Esophagus squamous epithelium (tissue), 4 donors: ENCODE measurements around the gene SNX10.

ENCODE experiments used
- POLR2A ChIP-seq, 4 donors: fragments of 450-650 bp; IDR thresholded peaks; one replicate each; pipeline ENCODE4 v1.6.1; 2017; ENCODE audit warnings: antibody characterized with exemption in 4 of 4, mild to moderate bottlenecking in 4 of 4, moderate library complexity in 3 of 4
- TF ChIP-seq, protein P1 (sequence below), 6 experiments: fragments of 450-650 bp in 4 of 6; fragments of 200-600 bp in 2 of 6; sonication (generic) in 2 of 6; IDR thresholded peaks; one replicate each; pipeline ENCODE4 v1.5.1; 2016 to 2019; ENCODE audit warnings: antibody characterized with exemption in 6 of 6, mild to moderate bottlenecking in 4 of 6, moderate library complexity in 4 of 6

DNA sequence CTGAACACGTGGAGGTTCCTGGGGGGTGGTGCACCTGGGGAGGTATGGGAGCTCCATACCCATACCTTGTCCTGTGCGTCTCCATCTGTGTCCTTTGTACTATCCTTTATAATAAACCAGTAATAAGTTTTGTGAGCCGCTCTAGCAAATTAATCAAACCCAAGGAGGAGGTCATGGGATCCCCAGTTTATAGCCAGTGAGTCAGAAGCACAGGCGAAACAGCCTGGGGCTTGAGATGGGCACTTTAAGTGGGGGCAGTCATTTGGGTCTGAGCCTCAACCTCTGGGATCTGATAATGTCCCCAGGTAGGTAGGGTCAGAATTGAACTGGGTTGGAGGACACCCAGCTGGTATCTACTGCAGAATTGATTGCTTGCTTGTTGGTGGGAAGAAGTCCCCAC, 16.9 kb downstream of the SNX10 start:
- TF ChIP-seq, protein P1, sequence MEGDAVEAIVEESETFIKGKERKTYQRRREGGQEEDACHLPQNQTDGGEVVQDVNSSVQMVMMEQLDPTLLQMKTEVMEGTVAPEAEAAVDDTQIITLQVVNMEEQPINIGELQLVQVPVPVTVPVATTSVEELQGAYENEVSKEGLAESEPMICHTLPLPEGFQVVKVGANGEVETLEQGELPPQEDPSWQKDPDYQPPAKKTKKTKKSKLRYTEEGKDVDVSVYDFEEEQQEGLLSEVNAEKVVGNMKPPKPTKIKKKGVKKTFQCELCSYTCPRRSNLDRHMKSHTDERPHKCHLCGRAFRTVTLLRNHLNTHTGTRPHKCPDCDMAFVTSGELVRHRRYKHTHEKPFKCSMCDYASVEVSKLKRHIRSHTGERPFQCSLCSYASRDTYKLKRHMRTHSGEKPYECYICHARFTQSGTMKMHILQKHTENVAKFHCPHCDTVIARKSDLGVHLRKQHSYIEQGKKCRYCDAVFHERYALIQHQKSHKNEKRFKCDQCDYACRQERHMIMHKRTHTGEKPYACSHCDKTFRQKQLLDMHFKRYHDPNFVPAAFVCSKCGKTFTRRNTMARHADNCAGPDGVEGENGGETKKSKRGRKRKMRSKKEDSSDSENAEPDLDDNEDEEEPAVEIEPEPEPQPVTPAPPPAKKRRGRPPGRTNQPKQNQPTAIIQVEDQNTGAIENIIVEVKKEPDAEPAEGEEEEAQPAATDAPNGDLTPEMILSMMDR (IDR thresholded peaks at IDR 0.05): no peak
- TF ChIP-seq POLR2A (IDR thresholded peaks at IDR 0.05): no peak
